Fibroblast of lung (primary cell): ENCODE results near the gene LY6G6C.

Experiments used
- EZH2 ChIP-seq: IDR thresholded peaks from 2 replicates; pipeline ENCODE4 v1.5.1; 2012; ENCODE audit warnings: low read length, control low read depth, mild to moderate bottlenecking; ENCODE audit errors: missing control alignments
- TF ChIP-seq, protein P1 (sequence below), 2 donors: IDR thresholded peaks in 1 of 2; conservative IDR thresholded peaks in 1 of 2; 1 replicate in 1 of 2; 2 replicates in 1 of 2; pipeline ENCODE4 v1.5.1; 2011 to 2012; ENCODE audit warnings: low read length in 2 of 2, control low read depth in 1 of 2, inconsistent platforms in 1 of 2, low read depth in 1 of 2, mild to moderate bottlenecking in 1 of 2

DNA sequence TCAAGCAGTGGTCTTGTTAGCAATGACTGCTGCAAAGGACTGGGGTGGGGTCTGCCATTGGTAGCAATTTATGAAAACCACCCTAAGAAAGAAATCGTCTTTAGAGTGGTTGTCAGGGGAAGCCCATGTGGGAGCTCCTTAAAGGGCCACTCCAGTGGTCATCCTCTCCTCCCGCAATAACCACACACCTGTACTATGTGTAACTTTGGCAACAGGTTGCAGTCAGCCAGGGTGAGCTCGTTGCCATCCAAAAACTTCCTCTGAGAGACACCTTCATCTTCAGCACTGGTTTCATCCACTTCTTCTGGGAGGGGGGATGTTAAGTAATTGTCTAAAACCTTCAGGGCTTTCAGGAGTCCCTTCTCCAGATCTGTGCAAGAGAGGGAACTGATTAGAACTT lies 10.5 kb upstream of the LY6G6C start:
- TF ChIP-seq, protein P1, sequence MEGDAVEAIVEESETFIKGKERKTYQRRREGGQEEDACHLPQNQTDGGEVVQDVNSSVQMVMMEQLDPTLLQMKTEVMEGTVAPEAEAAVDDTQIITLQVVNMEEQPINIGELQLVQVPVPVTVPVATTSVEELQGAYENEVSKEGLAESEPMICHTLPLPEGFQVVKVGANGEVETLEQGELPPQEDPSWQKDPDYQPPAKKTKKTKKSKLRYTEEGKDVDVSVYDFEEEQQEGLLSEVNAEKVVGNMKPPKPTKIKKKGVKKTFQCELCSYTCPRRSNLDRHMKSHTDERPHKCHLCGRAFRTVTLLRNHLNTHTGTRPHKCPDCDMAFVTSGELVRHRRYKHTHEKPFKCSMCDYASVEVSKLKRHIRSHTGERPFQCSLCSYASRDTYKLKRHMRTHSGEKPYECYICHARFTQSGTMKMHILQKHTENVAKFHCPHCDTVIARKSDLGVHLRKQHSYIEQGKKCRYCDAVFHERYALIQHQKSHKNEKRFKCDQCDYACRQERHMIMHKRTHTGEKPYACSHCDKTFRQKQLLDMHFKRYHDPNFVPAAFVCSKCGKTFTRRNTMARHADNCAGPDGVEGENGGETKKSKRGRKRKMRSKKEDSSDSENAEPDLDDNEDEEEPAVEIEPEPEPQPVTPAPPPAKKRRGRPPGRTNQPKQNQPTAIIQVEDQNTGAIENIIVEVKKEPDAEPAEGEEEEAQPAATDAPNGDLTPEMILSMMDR (conservative IDR thresholded peaks at IDR 0.05 in 1 of 2, IDR thresholded peaks at IDR 0.05 in 1 of 2; ENCODE audit: low read depth in 1 of 2, low read length in 2 of 2): no peak
- TF ChIP-seq EZH2: no peak
